AG04450 (cell line): ENCODE data around the gene LCMT2. TPM values are rescaled to one million over a fixed set of nuclear protein-coding genes. Genes with fewer than 3 reads are reported as not detected.

ENCODE experiments used
- CTCF ChIA-PET: fragments of 300-600, 350-600 bp; formaldehyde crosslinking; extraction: SDS; loops from one replicate; lab custom pipeline; 2022; ENCODE audit warnings: antibody characterized with exemption, inconsistent platforms; lab: Charles Lee
- POLR2A ChIA-PET: fragments of 350-600 bp; formaldehyde crosslinking; extraction: SDS; loops from one replicate; lab custom pipeline; 2021; ENCODE audit warnings: antibody characterized with exemption, inconsistent platforms; lab: Yijun Ruan, JAX
- DNase-seq: peaks from one replicate; pipeline ENCODE4 v3.0.0-alpha.2; 2011; ENCODE audit warnings: low read depth, low spot score
- H3K27ac ChIP-seq: one replicate; pipeline ENCODE4 v1.5.1; 2012; ENCODE audit warnings: low read depth, low read length, control low read depth
- H3K27me3 ChIP-seq: one replicate; pipeline ENCODE4 v1.6.0; 2012; ENCODE audit warnings: low read length; ENCODE audit not compliant: control insufficient read depth, insufficient read depth
- H3K4me3 ChIP-seq: 2 replicates; pipeline ENCODE4 v1.5.1; 2011; ENCODE audit warnings: mild to moderate bottlenecking, low read depth, low read length, control low read depth
- H3K9me3 ChIP-seq: 2 replicates; pipeline ENCODE4 v1.5.1; 2012; ENCODE audit warnings: low read length; ENCODE audit not compliant: control insufficient read depth, insufficient read depth
- polyA plus RNA-seq: library from polyadenylated mRNA; depleted of rRNA; stranded (reverse); fragments of >200 nt; gene quantifications from 2 replicates; pipeline ENCODE4 v1.2.3, GENCODE V29; 2011
- TF ChIP-seq, protein P1 (sequence below): IDR thresholded peaks from 2 replicates; pipeline ENCODE4 v1.5.1; 2011; ENCODE audit warnings: low read depth, low read length, control low read depth, inconsistent platforms

LCMT2 gene
- polyA plus RNA-seq, 1 experiment: 11.7 TPM

DNA sequence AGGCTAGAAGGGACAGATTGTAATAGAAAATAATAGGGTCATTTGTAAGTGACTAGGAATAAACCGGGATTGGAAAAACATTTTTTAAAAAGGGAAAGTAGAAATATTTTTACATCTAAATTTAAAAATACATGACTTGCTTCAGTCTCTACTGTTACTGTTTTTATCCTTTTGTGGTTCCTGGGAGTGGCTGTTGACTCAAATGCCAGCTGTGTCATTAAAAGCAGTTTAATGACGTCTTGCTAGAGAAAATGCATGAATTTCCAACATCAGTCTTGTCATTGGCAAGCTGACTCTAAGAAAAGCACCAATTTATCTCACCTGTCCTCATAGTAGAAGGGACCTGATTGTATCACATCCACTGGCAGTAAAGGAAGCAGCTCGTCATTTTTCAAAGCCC lies 16.7 kb upstream of the LCMT2 start:
- POLR2A ChIA-PET: no interaction called here
- DNase-seq: no peak
- TF ChIP-seq, protein P1, sequence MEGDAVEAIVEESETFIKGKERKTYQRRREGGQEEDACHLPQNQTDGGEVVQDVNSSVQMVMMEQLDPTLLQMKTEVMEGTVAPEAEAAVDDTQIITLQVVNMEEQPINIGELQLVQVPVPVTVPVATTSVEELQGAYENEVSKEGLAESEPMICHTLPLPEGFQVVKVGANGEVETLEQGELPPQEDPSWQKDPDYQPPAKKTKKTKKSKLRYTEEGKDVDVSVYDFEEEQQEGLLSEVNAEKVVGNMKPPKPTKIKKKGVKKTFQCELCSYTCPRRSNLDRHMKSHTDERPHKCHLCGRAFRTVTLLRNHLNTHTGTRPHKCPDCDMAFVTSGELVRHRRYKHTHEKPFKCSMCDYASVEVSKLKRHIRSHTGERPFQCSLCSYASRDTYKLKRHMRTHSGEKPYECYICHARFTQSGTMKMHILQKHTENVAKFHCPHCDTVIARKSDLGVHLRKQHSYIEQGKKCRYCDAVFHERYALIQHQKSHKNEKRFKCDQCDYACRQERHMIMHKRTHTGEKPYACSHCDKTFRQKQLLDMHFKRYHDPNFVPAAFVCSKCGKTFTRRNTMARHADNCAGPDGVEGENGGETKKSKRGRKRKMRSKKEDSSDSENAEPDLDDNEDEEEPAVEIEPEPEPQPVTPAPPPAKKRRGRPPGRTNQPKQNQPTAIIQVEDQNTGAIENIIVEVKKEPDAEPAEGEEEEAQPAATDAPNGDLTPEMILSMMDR: no peak
- Histone ChIP-seq H3K4me3 (no peak overlapping the region), H3K27ac (no peak overlapping the region), H3K9me3 (no peaks in the 10 kb centered on the region), H3K27me3 (no peaks in the 10 kb centered on the region)
- CTCF ChIA-PET: interaction anchor here (1.4 kb wide), 2 partner anchors 29 to 121 kb away, joined by 3 to 4 read pairs; no protein-coding TSS in a partner anchor

DNA sequence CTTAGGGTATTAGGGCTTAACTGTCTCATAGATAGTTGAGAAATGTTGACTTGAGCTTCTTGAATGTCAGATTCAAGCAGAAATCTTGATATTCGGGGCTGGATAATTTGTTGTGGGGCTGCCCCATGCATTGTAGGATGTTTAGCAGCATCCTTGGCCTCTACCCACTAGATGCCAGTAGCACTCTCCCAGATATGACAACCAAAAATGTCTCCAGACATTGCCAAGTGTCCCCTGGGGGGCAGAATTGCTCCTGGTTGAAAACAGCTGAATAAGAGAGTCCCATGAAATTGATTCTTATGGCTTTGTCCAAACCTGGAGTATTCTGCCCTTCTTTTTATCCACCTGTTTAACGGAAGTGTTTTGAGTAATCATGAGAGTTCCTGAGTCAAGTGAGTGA lies 15.9 kb upstream of the LCMT2 start:
- CTCF ChIA-PET: interaction anchor here (1.4 kb wide), 1 partner anchor 121 kb away, joined by 3 read pairs; no protein-coding TSS in a partner anchor
- TF ChIP-seq, protein P1: no peak
- no peak for DNase-seq
- Histone ChIP-seq H3K27ac (no peak overlapping the region), H3K27me3 (no peaks in the 10 kb centered on the region), H3K4me3 (no peak overlapping the region), H3K9me3 (no peaks in the 10 kb centered on the region)
- POLR2A ChIA-PET: no interaction called here

DNA sequence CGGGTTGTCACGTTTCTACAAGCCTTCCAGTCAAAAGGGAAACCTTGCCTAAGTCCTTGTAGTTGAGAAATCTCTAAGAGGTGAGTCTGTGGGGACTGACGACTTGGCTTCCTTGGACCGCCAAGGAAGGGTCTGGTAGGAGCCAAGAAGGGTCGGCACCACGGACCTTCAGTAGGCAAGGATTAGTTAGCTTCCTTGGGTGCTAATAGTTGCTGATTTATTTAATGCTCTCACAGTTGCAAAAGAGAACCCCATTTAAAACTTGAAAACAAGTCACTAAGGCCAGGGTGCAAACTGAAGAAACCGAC lies 361 bp upstream of the LCMT2 start:
- TF ChIP-seq, protein P1: no peak
- Histone ChIP-seq H3K9me3 (0 out of 2 replicates have a peak, but pooled peaks cover 7% of the 10 kb centered on the region), H3K4me3 (peak overlapping the region; percentile 90), H3K27ac (peak overlapping the region; percentile 96), H3K27me3 (no peaks in the 10 kb centered on the region)
- CTCF ChIA-PET: no interaction called here
- POLR2A ChIA-PET: no interaction called here
- DNase-seq: no peak

DNA sequence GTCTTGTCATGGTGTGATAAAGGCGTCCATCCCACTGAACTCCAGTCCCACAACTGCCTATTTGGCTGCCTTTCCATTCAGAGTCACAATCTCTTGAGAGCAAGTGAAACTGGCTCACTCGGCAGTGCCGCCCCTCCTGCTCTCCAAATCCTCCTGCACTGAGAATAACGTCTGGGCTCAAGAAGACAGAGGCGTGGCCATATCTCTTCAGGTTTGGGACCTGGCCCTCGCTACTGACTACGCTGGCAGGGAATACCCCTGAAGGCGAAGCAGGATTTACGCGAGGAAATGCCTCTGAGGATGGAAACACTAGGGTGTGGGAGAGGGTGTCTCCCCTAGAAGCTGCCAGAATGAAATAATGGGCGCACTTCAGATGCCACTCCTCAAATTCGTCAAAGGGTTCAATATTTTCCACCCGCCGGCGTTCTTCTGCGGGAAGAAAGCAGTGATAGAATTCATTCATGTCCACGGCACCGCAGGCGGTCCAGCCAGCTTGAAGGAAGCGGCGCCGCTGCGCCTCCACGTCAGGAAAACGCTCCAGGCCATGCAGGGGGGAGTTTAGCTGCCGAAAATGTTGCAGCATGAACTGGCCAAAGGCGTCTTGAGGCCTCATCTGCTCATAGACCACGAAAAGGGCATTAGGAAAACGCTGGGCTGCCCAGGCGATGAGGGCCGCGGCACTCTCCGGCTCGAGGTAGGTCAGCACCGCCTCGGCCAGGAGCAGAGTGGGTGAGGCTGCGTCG lies 985 bp downstream of the LCMT2 start:
- Histone ChIP-seq H3K27me3 (no peaks in the 10 kb centered on the region), H3K9me3 (0 out of 2 replicates have a peak, but pooled peaks cover 7% of the 10 kb centered on the region), H3K4me3 (peak overlapping the region; percentile 90), H3K27ac (peak overlapping the region; percentile 96)
- DNase-seq: no peak
- ChIA-PET CTCF (no interaction called here), POLR2A (interaction anchor here (0.5 to 0.9 kb wide), 2 partner anchors 42 to 260 kb away, joined by 3 read pairs; partner anchors contain the start of genes TUBGCP4 and ZSCAN29)
- TF ChIP-seq, protein P1: no peak

DNA sequence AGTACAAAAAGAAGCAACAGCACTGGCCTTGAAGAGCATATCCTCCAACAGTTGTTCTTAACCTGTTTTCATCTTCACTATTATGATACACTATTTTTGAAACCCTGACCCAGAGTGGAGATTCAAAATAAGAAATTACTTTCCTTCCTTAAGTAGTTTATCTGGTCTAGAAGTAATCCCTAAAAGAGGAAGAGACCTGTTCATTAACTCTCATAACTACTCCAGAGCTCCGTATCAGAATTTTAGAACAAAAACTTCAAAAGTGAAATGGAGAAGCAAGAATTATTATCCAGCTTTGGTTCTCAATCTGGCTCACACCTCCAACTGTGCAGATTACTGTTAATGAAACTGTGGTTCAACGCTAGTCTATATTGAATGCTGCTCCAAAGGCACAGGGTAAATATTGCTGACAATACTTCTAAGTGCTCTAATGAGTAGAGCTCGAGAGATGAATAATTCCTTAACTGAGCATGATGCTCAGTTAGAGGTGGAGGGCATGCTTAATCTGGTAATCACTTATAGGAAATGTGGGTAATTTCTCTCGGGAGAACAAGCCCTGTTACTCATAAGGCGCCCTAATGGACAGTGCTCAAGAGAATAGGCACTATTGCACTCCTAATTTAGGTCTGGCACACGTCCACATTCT lies 5.2 kb downstream of the LCMT2 start:
- TF ChIP-seq, protein P1: no peak
- no peak for DNase-seq
- no peak overlapping the region for H3K27ac ChIP-seq
- H3K9me3 ChIP-seq: 0 out of 2 replicates have a peak, but pooled peaks cover 7% of the 10 kb centered on the region
- POLR2A ChIA-PET: no interaction called here
- CTCF ChIA-PET: interaction anchor here (0.6 to 1.0 kb wide), 2 partner anchors 8 to 100 kb away, joined by 3 to 4 read pairs; no protein-coding TSS in a partner anchor
- H3K4me3 ChIP-seq: no peak overlapping the region
- H3K27me3 ChIP-seq: no peaks in the 10 kb centered on the region
